HG02981 (cell line): ENCODE results near the gene CNIH3.

Source experiments
- ATAC-seq: cut with Tn5 transposase; IDR thresholded peaks from one replicate; pipeline ENCODE4 v1.9.1; 2021; ENCODE audit warnings: mild to moderate bottlenecking, moderate library complexity; ENCODE audit not compliant: unreplicated experiment

The CNIH3 gene

GRCh38 chr1:224714553-224714952, 98.4 kb downstream of the CNIH3 start:
- ATAC-seq = no peak

DNA sequence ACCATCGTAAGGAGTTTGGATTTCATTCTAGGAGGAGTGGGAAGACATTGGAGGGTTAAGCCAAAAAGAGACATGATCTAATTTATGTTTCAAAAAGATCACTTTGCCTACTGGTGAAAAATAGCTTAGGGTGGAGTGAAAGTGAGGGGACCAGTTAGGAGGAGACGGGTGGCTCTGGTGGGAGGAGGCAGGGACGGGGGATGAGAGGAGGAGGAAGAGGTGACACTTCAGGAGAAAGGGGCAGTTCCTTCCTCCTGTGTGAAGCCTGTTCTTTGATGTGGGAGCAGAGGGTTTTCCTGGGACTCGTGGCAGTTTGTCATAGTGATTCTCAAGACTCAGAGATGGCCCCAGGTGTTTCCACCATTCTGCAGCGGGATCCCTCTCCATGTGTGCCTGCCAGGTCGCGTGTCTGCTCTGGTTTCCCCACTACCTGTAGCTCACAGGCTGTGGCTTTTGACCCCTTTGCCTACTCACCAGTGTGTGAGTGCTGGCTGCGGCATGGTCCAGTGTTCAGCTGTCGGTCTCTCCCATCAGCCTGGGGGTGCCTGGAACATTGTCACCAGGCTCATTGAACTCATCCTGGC, 102.4 kb downstream of the CNIH3 start:
- ATAC-seq = no peak

- ATAC-seq = no peak
These were observed 103.6 kb downstream of the CNIH3 start for GRCh38 chr1:224719716-224720115.

GRCh38 chr1:224720216-224720615, 104.1 kb downstream of the CNIH3 start:
- no peak for ATAC-seq

GRCh38 chr1:224721000-224721399, 104.9 kb downstream of the CNIH3 start:
- ATAC-seq = no peak

DNA sequence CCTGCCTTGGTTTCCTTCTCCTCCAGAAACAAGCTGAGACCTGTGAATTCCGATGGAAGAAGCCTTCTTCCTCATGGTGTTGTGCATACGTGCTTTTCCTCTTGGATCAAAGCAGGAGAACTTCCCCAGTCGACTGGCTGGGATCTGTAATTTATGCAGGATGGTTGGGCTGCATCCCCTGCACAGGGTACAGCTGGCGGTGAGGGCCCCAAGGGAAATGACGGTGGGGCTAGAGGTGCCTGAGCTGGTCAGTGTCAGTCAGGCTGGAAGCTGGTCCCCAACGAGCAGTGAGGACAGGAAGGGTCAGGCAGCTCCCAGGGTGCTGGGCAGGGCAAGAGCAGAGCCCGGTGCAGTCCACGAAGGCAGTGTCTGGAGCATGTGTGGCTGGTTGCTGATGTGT, 106.7 kb downstream of the CNIH3 start:
- ATAC-seq = no peak

- no peak for ATAC-seq
These were observed 108.4 kb downstream of the CNIH3 start for GRCh38 chr1:224724566-224724965.

DNA sequence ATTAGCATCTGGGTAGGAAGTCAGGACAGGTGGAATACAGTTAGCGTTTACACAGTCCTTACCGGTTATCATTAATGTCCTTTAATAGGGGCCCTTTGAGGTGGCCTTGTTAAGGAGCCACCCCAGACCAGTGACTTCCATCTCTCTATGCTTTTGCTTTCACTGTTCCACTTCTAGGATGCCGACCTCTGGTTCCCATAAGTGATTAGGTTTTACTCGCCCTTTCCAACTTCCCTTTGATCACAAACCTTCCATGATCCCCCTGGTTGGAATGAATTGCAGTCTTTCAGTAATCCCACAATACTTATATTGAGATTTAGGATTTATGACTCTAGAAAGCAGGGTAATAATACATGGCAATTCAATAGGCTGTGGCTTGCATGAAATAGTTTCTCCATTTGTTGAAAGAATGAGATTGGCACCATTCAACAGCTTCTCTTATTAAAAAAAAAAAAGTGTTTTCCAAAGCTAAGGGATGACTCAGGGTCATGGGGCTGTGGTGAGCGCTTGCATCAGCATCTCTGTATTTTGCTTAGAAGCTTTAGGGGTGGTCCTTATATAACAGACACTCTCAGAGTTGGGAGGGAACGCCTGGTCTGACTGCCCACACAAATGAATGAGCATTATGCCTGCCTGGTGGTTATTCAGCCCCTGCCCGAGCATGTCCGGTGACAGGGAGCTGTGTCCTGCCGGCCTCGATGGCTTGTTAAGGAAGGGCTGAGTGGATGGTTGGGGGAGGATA, 110.5 kb downstream of the CNIH3 start:
- no peak for ATAC-seq

GRCh38 chr1:224727351-224728289, 111.5 kb downstream of the CNIH3 start:
- ATAC-seq = no peak

- no peak for ATAC-seq
These were observed 114.4 kb downstream of the CNIH3 start for GRCh38 chr1:224730540-224730939.

GRCh38 chr1:224730965-224731364, 114.8 kb downstream of the CNIH3 start:
- ATAC-seq = no peak

GRCh38 chr1:224731633-224732032, 115.5 kb downstream of the CNIH3 start:
- ATAC-seq = no peak

DNA sequence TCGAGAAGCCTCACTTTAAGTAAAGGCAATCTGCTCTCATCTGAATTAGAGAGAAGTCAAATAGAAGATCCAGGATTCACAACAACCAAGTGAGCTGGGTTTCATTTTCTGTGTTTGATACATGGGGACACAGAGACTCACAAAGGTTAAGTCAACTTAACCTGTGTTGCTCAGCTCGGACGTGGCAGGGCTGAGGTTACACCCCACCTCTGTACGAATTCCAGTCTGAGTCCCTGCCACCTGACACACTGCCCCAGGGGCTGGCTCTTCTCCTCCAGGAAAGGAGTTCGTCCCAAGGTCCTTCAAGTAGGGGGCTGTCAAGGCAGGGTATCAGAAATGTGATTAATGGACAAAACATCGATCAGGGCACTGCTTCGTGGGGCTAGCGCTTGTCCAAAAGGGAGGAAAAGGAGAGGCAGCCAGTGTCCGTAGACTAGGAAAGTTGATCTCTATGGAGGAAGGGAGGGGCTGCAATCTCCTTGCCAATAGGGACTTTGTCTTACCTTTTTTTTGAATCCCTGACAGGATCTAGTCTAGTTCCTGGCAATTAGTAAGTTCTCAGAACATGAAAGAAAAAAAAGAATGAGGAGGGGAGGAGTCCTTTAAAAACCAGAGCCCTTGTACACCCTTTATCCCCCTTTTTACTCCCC, 116.4 kb downstream of the CNIH3 start:
- ATAC-seq = no peak

- ATAC-seq = peak; percentile 53
These were observed 117.2 kb downstream of the CNIH3 start for GRCh38 chr1:224733027-224733911.

GRCh38 chr1:224734261-224734935, 118.3 kb downstream of the CNIH3 start:
- ATAC-seq = no peak

- no peak for ATAC-seq
These were observed 119.0 kb downstream of the CNIH3 start for GRCh38 chr1:224735159-224735558.

DNA sequence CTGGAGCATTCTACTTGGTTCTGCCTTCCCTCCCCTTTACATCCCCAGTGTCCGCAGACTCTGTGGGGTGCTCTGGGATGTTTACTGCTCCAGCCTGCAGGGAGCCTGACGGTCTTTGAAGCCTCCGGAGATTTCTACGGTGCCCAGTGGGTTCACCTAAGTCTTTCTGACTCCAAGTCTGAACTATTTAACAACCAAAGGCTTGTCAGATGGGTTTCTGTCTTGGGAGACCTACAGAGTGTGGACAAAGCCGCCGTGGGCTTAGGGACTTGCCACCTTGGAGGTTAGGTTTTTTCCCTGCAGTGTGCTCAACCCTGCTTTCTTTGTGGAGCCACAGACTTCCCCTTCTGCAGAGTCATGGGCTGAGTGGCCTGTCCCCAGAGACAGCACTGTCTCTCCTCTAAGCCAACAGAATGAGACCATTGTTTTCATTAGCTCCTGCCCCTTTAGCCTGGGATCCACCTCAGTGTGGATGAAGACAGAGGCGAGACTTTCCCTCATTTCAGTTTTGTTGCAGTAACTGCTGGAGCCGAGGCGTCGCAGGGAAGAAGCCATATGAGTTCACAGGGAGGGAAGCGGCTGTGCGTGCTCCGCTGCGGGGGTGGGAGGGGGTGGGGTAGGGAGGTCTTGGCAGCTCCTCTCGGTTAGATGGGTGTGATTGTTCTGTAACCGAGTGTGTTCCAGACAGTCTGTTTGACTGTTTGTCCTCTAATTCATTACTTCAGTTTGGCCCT, 120.7 kb downstream of the CNIH3 start:
- ATAC-seq = peak; percentile 43

DNA sequence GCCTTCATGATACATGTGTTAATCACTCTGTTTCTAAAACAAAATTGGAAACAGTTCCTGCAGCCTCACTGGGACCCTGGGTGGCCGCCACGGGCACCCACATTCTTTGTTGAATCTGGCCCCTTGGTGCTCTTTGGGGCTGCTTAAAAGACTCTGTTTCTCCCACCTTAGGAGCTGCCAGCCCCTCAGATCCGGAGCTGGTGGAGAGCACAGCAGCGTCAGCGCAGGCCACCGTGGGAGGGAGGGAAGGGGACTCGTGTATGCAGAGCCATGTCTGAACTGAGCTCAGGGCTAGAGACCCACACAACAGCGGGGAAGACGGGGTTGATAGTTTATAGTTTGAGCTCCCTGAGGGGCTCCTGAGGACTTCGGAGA, 121.2 kb downstream of the CNIH3 start:
- ATAC-seq = no peak
